ENCODE measurements around the gene HP.
"Not testable (repeated sequence)": the region's sequence is repeated elsewhere in the genome, so short reads cannot be mapped to it uniquely, and the experiment has no call there.

HP gene

GRCh38 chr16:72043058-72043457 is 11.2 kb upstream of the HP start:
- no peak for DNase-seq (ENCODE audit: low spot score)

GRCh38 chr16:72043539-72043938 is 10.8 kb upstream of the HP start:
- DNase-seq (ENCODE audit: low spot score): no peak

- DNase-seq (ENCODE audit: low spot score): no peak
These were observed 10.0 kb upstream of the HP start for GRCh38 chr16:72044296-72044695.

GRCh38 chr16:72044825-72045359 is 9.4 kb upstream of the HP start:
- no peak for DNase-seq (ENCODE audit: low spot score)

GRCh38 chr16:72049110-72049509 is 5.2 kb upstream of the HP start:
- DNase-seq (ENCODE audit: low spot score): no peak

- peak; percentile 25 for DNase-seq (ENCODE audit: low spot score)
These were observed 3.4 kb upstream of the HP start for GRCh38 chr16:72050769-72051464.

- DNase-seq (ENCODE audit: low spot score): no peak
These were observed 2.5 kb upstream of the HP start for GRCh38 chr16:72051818-72052217.

GRCh38 chr16:72055911-72056310 is 1.6 kb downstream of the HP start:
- DNase-seq (ENCODE audit: low spot score): no peak

- not testable (repeated sequence) for DNase-seq (ENCODE audit: low spot score)
These were observed 3.0 kb downstream of the HP start for GRCh38 chr16:72057313-72057712.

- not testable (repeated sequence) for DNase-seq (ENCODE audit: low spot score)
These were observed 4.8 kb downstream of the HP start for GRCh38 chr16:72059060-72059459.

- DNase-seq (ENCODE audit: low spot score): no peak
These were observed 6.1 kb downstream of the HP start for GRCh38 chr16:72060405-72060804.

GRCh38 chr16:72061564-72061963 is 7.3 kb downstream of the HP start:
- DNase-seq (ENCODE audit: low spot score): no peak

GRCh38 chr16:72064361-72064894 is 10.1 kb downstream of the HP start:
- DNase-seq (ENCODE audit: low spot score): no peak

GRCh38 chr16:72066747-72067146 is 12.4 kb downstream of the HP start:
- peak; percentile 59 for DNase-seq (ENCODE audit: low spot score)

- no peak for DNase-seq (ENCODE audit: low spot score)
These were observed 14.6 kb downstream of the HP start for GRCh38 chr16:72068930-72069329.

- no peak for DNase-seq (ENCODE audit: low spot score)
These were observed 18.4 kb downstream of the HP start for GRCh38 chr16:72072514-72073342.

- no peak for DNase-seq (ENCODE audit: low spot score)
These were observed 19.4 kb downstream of the HP start for GRCh38 chr16:72073560-72074230.

- DNase-seq (ENCODE audit: low spot score): not testable (repeated sequence)
These were observed 20.8 kb downstream of the HP start for GRCh38 chr16:72075067-72075466.

- not testable (repeated sequence) for DNase-seq (ENCODE audit: low spot score)
These were observed 22.8 kb downstream of the HP start for GRCh38 chr16:72076991-72077706.

GRCh38 chr16:72083778-72084404 is 29.6 kb downstream of the HP start:
- DNase-seq (ENCODE audit: low spot score): no peak

- DNase-seq (ENCODE audit: low spot score): no peak
These were observed 30.1 kb downstream of the HP start for GRCh38 chr16:72084445-72084844.

Measured in AG08395 (cell line).